Measurements from ENCODE around the gene EFNB1. TPM values are rescaled to one million over a fixed set of nuclear protein-coding genes. Genes with fewer than 3 reads are reported as not detected.

Gene EFNB1
- total RNA-seq, 2 experiments from 2014 or later: 1.8 to 1.9 TPM

DNA sequence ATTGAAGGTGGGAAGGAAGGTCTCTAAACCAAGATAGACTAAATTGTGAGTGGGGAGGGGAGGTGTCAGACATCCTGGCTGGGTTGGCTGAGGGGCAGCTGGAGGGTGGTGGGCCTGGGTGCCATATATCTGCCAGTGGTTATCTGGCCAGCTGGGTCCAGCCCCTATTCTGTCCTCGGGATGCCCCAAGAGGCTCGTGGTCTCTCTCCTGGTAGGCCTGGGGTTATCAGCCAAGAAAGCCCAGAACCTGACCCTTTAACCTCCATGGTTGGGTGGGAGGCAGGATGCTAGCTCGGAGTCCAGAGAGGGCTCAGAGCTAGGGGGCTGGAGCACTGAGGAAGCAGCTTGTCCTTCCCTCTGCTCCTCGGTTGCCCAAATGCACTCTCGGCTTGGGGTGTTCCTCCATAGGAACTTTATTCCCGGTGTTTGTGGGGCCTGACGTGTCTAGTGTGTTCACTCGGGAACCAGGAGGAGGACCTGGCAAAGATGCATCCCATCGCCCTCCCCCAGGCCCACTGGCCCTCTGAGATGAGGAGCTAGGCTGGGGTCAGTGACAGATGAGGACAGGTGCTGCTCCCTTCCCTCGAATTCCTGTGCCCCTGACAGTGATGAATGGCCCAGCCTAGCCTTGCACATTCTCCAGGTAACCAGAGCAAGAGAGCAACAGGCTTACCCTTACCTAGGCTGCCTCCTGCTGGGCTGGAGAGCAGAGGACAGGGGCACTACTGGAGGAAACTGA, 5.2 kb upstream of the EFNB1 start:
- Histone ChIP-seq H3K9me3 (ENCODE audit: low read length) (no peaks in the 10 kb centered on the region), H4K20me1 (ENCODE audit: insufficient read depth, low read length) (no peaks in the 10 kb centered on the region), H2AFZ (ENCODE audit: low read length) (no peak overlapping the region), H3K9me2 (ENCODE audit: insufficient read depth, low read length) (no peaks in the 10 kb centered on the region), H3K27ac (ENCODE audit: low read depth, low read length, poor library complexity, severe bottlenecking) (no peak overlapping the region), H3K4me2 (ENCODE audit: low read length) (no peak overlapping the region), H3K4me3 (ENCODE audit: low read depth, low read length, poor library complexity, severe bottlenecking) (no peak overlapping the region), H3K4me1 (ENCODE audit: insufficient read depth, low read length, poor library complexity, severe bottlenecking) (peaks cover 5% of the 10 kb centered on the region), H3K36me3 (ENCODE audit: insufficient read depth, low read length) (no peaks in the 10 kb centered on the region), H3K79me2 (ENCODE audit: insufficient read depth, low read depth, low read length) (no peaks in the 10 kb centered on the region)
- intact Hi-C loops (cut with micrococcal nuclease; ENCODE audit: unreplicated experiment): no loop called here
- DNase-seq (ENCODE audit: low spot score): no peak
- TF ChIP-seq, protein P1, sequence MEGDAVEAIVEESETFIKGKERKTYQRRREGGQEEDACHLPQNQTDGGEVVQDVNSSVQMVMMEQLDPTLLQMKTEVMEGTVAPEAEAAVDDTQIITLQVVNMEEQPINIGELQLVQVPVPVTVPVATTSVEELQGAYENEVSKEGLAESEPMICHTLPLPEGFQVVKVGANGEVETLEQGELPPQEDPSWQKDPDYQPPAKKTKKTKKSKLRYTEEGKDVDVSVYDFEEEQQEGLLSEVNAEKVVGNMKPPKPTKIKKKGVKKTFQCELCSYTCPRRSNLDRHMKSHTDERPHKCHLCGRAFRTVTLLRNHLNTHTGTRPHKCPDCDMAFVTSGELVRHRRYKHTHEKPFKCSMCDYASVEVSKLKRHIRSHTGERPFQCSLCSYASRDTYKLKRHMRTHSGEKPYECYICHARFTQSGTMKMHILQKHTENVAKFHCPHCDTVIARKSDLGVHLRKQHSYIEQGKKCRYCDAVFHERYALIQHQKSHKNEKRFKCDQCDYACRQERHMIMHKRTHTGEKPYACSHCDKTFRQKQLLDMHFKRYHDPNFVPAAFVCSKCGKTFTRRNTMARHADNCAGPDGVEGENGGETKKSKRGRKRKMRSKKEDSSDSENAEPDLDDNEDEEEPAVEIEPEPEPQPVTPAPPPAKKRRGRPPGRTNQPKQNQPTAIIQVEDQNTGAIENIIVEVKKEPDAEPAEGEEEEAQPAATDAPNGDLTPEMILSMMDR (conservative IDR thresholded peaks at IDR 0.05; ENCODE audit: low read length): no peak
- TF ChIP-seq EZH2phosphoT487 (IDR thresholded peaks at IDR 0.05; ENCODE audit: borderline replicate concordance, low read depth, low read length): no peak
- CTCF ChIA-PET (ENCODE audit: unreplicated experiment): no interaction called here
- BruUV-seq (replicated peaks): no TSS peak
- POLR2A ChIA-PET: no interaction called here

DNA sequence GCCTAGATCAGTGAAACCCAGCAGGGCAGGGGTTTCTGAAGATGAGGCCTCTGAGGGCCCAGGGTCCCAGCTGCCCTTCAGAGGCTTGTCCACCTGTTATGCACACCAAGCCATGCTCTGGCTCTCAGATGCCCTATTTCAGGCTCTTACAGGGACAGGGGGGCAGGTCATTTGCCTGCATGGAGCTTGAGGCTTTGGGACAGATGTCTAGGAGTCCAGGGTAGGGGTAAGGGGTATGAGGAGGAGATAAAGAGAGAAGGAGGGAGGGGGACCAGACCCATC, 4.7 kb upstream of the EFNB1 start:
- TF ChIP-seq, protein P1 (conservative IDR thresholded peaks at IDR 0.05; ENCODE audit: low read length): no peak
- no peak for TF ChIP-seq EZH2phosphoT487 (IDR thresholded peaks at IDR 0.05; ENCODE audit: borderline replicate concordance, low read depth, low read length)
- H3K4me3 ChIP-seq (ENCODE audit: low read depth, low read length, poor library complexity, severe bottlenecking): no peak overlapping the region
- BruUV-seq (replicated peaks): no TSS peak
- peaks cover 5% of the 10 kb centered on the region for H3K4me1 ChIP-seq (ENCODE audit: insufficient read depth, low read length, poor library complexity, severe bottlenecking)
- ChIA-PET POLR2A (no interaction called here), CTCF (ENCODE audit: unreplicated experiment) (no interaction called here)
- no peak overlapping the region for H2AFZ ChIP-seq (ENCODE audit: low read length)
- no peak overlapping the region for H3K4me2 ChIP-seq (ENCODE audit: low read length)
- no peaks in the 10 kb centered on the region for H3K9me2 ChIP-seq (ENCODE audit: insufficient read depth, low read length)
- no peaks in the 10 kb centered on the region for H3K9me3 ChIP-seq (ENCODE audit: low read length)
- intact Hi-C loops (cut with micrococcal nuclease; ENCODE audit: unreplicated experiment): no loop called here
- DNase-seq (ENCODE audit: low spot score): no peak
- no peaks in the 10 kb centered on the region for H4K20me1 ChIP-seq (ENCODE audit: insufficient read depth, low read length)
- H3K36me3 ChIP-seq (ENCODE audit: insufficient read depth, low read length): no peaks in the 10 kb centered on the region
- H3K27ac ChIP-seq (ENCODE audit: low read depth, low read length, poor library complexity, severe bottlenecking): no peak overlapping the region
- no peaks in the 10 kb centered on the region for H3K79me2 ChIP-seq (ENCODE audit: insufficient read depth, low read depth, low read length)

DNA sequence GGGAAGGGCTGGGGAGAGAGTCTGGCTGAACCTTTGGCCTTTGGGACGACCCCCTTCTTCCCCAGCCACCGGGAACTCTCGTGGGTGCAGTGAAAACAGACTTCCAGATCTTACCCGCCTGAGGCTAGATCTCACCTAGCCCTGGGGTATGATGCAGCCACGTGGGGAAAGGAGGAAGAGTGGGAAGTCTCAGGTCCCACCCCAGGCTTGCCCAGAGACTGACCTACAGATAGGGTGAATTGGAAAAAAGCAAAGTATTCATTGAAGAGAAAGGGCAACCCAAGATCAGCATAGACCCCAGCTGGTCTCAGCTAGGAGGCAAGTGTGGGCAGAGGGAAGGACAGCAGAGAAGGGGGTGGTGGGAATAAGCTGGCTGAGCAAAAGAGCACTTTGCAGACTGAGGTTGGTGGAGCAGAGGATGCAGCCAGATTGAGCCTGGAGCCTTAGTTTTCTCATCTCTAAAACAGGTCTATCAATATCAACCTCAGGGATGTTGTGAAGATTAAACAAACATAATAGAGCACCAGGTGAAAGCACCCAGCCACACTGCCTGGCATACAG, 4.2 kb upstream of the EFNB1 start:
- no TSS peak for BruUV-seq (replicated peaks)
- H3K9me2 ChIP-seq (ENCODE audit: insufficient read depth, low read length): no peaks in the 10 kb centered on the region
- no peaks in the 10 kb centered on the region for H3K36me3 ChIP-seq (ENCODE audit: insufficient read depth, low read length)
- H3K27ac ChIP-seq (ENCODE audit: low read depth, low read length, poor library complexity, severe bottlenecking): no peak overlapping the region
- POLR2A ChIA-PET: no interaction called here
- no peaks in the 10 kb centered on the region for H3K9me3 ChIP-seq (ENCODE audit: low read length)
- CTCF ChIA-PET (ENCODE audit: unreplicated experiment): no interaction called here
- no peaks in the 10 kb centered on the region for H4K20me1 ChIP-seq (ENCODE audit: insufficient read depth, low read length)
- DNase-seq (ENCODE audit: low spot score): no peak
- H2AFZ ChIP-seq (ENCODE audit: low read length): no peak overlapping the region
- H3K4me3 ChIP-seq (ENCODE audit: low read depth, low read length, poor library complexity, severe bottlenecking): no peak overlapping the region
- intact Hi-C loops (cut with micrococcal nuclease; ENCODE audit: unreplicated experiment): loop anchor here (5.0 kb wide), 2 partner anchors 327 to 463 kb away; partner anchors contain the start of gene YIPF6
- peaks cover 5% of the 10 kb centered on the region for H3K4me1 ChIP-seq (ENCODE audit: insufficient read depth, low read length, poor library complexity, severe bottlenecking)
- no peak overlapping the region for H3K4me2 ChIP-seq (ENCODE audit: low read length)
- H3K79me2 ChIP-seq (ENCODE audit: insufficient read depth, low read depth, low read length): no peaks in the 10 kb centered on the region
- TF ChIP-seq, protein P1 (conservative IDR thresholded peaks at IDR 0.05; ENCODE audit: low read length): no peak
- TF ChIP-seq EZH2phosphoT487 (IDR thresholded peaks at IDR 0.05; ENCODE audit: borderline replicate concordance, low read depth, low read length): no peak

Data from OCI-LY7 (cell line).